Measurements from ENCODE around the gene CERT1.
"Not testable (repeated sequence)": the region's sequence is repeated elsewhere in the genome, so short reads cannot be mapped to it uniquely, and the experiment has no call there.

The CERT1 gene

GRCh38 chr5:75337366-75338021 is 173.9 kb downstream of the CERT1 start:
- in situ Hi-C loops (cut with HindIII; ENCODE audit: low pct_ligation_motif_present, low pct_unique_long_range_greater_than_20kb, low sequenced_read_pairs): no loop called here
- DNase-seq: peak; percentile 12

DNA sequence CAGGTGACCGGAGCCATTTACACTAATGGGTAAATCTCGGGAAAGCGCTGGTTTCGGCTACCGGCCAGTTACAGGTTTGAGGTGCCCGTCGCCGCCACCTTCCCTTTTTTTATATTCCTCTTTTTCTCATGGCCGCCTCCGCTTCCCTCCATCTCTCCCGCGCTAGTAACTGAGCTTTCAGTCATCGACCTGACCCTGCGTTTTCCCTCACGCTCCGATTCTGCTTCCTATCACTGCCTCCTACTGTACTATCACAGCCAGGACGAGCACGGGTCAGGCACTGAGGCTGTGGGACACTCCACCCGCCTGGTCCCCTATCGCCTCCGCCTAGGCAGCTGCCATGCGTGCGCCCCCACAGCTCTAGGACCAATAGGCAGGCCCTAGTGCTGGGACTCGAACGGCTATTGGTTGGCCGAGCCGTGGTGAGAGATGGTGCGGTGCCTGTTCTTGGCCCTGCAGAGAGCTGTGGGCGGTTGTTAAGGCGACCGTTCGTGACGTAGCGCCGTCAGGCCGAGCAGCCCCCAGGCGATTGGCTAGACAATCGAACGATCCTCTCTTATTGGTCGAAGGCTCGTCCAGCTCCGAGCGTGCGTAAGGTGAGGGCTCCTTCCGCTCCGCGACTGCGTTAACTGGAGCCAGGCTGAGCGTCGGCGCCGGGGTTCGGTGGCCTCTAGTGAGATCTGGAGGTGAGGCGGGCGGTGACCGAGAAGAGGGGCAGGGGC is 174.7 kb downstream of the CERT1 start, which contains the start of gene HMGCR:
HMGCR (plus strand) TSS at position 606 of the 722 bp plus-strand sequence. CDS start 5,386 bp downstream, outside the sequence.
- in situ Hi-C loops (cut with HindIII; ENCODE audit: low pct_ligation_motif_present, low pct_unique_long_range_greater_than_20kb, low sequenced_read_pairs): no loop called here
- DNase-seq: peak; percentile 98

GRCh38 chr5:75335952-75336614 is 175.3 kb downstream of the CERT1 start:
- DNase-seq: peak; percentile 80
- in situ Hi-C loops (cut with HindIII; ENCODE audit: low pct_ligation_motif_present, low pct_unique_long_range_greater_than_20kb, low sequenced_read_pairs): no loop called here

GRCh38 chr5:75335486-75335885 is 175.9 kb downstream of the CERT1 start:
- DNase-seq: no peak
- in situ Hi-C loops (cut with HindIII; ENCODE audit: low pct_ligation_motif_present, low pct_unique_long_range_greater_than_20kb, low sequenced_read_pairs): no loop called here

DNA sequence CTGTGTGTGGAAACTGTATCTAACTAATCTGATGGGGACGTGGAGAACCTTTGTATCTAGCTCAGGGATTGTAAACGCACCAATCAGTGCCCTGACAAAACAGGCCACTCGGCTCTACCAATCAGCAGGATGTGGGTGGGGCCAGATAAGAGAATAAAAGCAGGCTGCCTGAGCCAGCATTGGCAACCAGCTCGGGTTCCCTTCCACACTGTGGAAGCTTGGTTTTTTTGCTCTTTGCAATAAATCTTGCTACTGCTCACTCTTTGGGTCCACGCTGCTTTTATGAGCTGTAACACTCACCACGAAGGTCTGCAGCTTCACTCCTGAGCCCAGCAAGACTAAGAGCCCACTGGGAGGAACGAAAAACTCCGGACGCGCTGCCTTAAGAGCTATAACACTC is 177.0 kb downstream of the CERT1 start:
- DNase-seq; in situ Hi-C loops (cut with HindIII; ENCODE audit: low pct_ligation_motif_present, low pct_unique_long_range_greater_than_20kb, low sequenced_read_pairs): not testable (repeated sequence)

GRCh38 chr5:75333759-75334158 is 177.7 kb downstream of the CERT1 start:
- DNase-seq; in situ Hi-C loops (cut with HindIII; ENCODE audit: low pct_ligation_motif_present, low pct_unique_long_range_greater_than_20kb, low sequenced_read_pairs): not testable (repeated sequence)

DNA sequence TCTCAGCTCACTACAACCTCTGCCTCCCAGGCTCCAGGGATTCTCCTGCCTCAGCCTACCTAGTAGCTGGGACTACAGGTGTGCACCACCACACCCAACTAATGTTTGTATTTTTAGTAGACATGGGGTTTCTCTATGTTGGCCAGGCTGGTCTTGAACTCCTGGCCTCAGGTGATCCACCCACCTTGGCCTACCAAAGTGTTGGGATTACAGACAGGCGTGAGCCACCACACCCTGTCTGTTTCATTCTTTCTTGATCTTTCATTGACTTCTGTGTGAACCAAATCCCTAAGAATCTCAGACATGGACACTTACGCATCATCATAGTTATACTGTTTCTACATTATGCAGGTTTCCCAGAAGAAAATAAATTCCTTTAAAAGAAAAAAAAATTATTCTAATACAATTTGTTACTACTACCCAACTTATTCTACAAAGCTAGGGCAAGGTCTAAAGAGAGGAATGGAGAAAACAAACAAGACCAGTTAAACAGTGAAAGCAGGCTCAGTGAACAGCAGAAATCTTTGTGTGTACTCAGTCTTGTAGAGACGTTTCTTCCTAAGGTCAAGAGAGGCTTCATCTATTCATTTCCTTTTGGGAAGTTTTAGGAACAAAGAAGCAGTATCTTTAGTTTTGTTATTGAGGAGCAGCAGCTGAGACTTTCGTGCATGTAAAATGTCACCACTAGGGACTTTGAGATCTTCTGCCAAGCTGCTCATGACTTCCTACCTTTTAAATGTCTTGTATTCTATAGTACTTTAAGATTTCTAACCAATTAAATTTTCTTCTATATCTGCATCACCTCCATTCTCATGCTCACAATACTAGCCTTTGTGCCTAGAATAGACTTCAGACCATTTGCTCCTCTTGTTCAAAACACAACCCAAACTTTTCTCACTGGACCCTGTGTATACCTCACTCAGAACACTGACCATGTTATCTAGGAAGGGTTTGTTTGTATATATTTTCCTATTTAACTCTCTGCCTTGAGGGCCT is 180.0 kb downstream of the CERT1 start:
- no peak for DNase-seq
- in situ Hi-C loops (cut with HindIII; ENCODE audit: low pct_ligation_motif_present, low pct_unique_long_range_greater_than_20kb, low sequenced_read_pairs): no loop called here

DNA sequence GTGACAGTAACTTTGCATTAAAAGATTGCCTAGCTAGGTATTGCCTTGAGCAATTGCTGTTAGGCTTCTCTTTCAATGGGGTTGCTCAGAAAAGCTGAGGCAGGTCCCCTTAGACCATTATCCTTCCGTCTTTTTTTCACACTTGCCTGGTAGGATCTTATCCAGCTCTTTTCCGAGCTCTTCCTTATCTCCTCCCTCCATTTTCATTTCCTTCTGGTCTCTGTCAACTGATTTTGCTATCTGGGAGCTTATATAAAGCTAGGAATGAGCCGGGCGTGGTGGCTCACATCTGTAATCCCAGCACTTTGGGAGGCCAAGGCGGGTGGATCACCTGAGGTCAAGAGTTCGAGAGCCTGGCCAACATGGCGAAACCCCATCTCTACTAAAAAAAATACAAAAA is 181.0 kb downstream of the CERT1 start:
- DNase-seq: no peak
- in situ Hi-C loops (cut with HindIII; ENCODE audit: low pct_ligation_motif_present, low pct_unique_long_range_greater_than_20kb, low sequenced_read_pairs): no loop called here

Data from ACHN (cell line).